Epidermal melanocyte (primary cell): Measurements from ENCODE around the gene ENAH.
A peak's percentile ranks its signal among the peaks of the same experiment; 100 is the strongest.
"Not testable (repeated sequence)": the region's sequence is repeated elsewhere in the genome, so short reads cannot be mapped to it uniquely, and the experiment has no call there.

ENCODE experiments used
- DNase-seq: peaks from one replicate; pipeline ENCODE4 v3.0.0; 2011; ENCODE audit warnings: low spot score; ENCODE audit not compliant: insufficient read length

The ENAH gene

GRCh38 chr1:225677350-225678124 is 24.6 kb upstream of the ENAH start:
- no peak for DNase-seq

GRCh38 chr1:225674381-225674780 is 21.5 kb upstream of the ENAH start:
- no peak for DNase-seq

DNA sequence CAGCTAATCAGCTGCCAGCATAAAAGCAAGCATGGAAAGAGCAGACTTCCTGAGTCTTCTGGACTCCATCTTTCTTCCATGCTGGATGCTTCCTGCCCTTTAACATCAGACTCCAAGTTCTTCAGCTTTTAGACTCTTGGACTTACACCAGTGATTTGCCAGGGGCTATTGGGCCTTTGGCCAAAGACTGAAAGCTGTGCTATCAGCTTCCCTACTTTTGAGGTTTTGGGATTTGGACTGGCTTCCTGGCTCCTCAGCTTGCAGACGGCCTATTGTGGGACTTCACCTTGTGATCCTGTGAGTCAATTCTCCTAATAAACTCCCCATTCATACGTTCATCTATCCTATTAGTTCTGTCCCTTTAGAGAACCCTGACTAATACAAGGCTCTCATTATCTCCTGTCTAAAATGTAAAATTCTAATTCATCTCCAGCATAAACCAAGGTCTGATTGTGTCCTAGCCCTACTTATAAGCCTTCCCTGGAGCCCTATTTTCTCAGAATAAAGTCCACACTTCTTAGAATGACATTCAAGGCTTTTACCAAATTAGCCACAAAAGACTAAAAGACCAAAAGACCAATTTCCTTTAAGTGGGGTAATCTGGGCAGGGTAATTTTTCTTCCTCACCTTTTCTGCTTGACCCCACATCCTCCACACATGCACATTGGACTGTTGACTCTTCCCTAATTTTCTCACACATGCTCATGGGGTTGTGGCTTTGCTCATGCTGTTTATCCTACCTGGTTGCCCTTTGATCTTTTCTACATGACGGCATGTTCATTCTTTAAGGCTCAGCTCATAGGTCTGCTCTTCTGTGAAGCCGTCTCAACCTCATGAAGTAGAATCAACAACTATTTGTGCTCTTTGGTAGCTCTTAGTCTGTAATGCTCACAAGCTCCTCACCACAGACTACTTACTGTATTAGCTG is 18.1 kb upstream of the ENAH start:
- DNase-seq, result no peak

- DNase-seq, result no peak
These were observed 17.4 kb upstream of the ENAH start for GRCh38 chr1:225670356-225670755.

- no peak for DNase-seq
These were observed 15.3 kb upstream of the ENAH start for GRCh38 chr1:225668222-225668621.

GRCh38 chr1:225667362-225667761 is 14.4 kb upstream of the ENAH start:
- DNase-seq, result no peak

DNA sequence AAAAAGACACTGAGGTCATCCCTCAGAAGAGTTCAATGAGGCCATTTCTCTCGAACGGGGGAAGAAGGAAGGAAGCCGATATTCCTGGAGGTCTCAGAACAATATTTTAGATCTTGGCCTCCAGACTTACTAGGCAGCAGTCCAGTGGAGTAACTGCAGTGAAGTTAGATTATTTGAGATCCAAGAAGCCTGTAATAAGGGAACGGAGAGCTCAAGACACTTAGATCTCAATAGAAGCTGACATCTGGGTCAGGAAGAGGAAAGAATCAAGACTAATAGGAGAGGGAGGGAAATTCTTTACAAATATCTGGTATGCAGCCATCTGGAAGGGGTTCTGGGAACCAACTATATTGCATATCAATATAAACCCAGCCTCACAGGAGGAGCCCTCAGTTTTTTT is 13.6 kb upstream of the ENAH start:
- DNase-seq, result no peak

DNA sequence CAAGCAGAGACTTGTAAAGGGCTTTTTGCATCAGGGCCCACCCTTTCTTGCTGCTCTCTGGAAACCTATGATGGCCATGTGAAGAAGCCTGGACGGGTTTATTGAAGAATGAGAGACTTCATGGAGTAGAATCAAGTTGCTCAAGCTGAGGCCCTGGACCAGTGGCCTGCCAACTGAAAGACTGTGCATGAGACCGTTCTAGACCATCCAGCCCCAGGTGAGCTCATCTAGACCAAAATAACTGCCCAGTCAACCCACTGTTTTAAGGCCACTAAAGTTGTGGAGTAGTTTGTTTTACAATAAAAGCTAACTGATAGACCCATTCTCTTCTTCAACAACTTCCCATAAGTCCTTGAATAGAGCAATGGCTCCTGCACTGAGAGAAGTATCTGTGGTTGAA is 11.8 kb upstream of the ENAH start:
- DNase-seq, result no peak

- DNase-seq, result no peak
These were observed 9.2 kb upstream of the ENAH start for GRCh38 chr1:225662155-225662554.

- DNase-seq, result no peak
These were observed 7.6 kb upstream of the ENAH start for GRCh38 chr1:225660544-225660946.

GRCh38 chr1:225658041-225658440 is 5.1 kb upstream of the ENAH start:
- DNase-seq, result no peak

GRCh38 chr1:225657462-225657989 is 4.6 kb upstream of the ENAH start:
- DNase-seq, result no peak

DNA sequence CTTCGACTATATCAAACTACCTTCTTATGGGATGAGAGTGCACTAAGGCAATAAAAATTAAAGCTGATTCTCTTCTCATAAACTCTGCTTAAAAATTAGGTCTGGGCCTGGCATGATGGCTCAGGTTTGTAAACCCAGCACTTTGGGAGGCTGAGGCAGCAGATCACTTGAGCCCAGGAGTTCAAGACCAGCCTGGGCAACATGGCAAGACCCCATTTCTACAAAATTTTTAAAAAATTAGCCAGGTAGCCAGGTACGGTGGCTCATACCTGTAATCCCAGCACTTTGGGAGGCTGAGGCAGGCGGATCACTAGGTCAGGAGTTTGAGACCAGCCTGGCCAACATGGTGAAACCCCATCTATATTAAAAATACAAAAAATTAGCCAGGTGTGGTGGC is 3.3 kb upstream of the ENAH start:
- DNase-seq, result not testable (repeated sequence)

- peak; percentile 54 for DNase-seq
These were observed 2.8 kb upstream of the ENAH start for GRCh38 chr1:225655509-225656258.

DNA sequence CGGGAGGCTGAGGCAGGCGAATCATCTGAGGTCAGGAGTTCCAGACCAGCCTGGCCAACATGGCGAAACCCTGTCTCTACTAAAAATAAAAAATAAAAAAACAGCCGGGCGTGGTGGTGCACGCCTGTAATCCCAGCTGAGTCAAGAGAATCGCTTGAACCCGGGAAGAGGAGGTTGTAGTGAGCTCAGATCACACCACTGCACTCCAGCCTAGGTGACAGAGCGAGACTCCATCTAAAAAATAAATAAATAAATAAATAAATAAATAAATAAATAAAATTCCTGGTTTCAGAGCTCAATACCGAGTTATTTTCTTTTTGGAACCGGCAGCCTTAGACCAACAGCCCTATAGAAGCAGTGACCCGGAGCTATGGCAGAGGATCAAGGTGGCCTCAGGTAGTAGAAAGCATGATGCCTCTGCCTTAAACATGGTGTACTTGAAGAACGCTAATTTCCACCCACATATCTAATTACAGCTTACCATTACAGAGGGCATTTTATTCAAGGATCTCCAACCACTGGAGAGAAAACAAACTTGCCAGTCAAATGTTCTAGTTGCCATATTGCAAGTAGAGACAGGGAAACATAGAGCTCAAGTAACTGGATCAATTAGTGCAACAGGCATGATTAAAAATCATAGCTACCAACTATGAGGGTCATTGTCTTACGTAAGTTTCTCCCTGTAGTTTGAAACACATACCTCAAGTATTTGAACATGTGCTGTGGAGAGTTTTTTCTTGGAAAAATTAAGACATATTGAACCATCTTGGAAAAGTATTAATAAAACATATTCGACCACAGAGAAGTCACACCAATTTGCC is 2.0 kb upstream of the ENAH start:
- DNase-seq, result no peak

- no peak for DNase-seq
These were observed 1.3 kb upstream of the ENAH start for GRCh38 chr1:225654277-225654597.

- DNase-seq, result no peak
These were observed 747 bp upstream of the ENAH start for GRCh38 chr1:225653463-225654276.

GRCh38 chr1:225651872-225652728 is 823 bp downstream of the ENAH start:
- no peak for DNase-seq

GRCh38 chr1:225651376-225651871 is 1.5 kb downstream of the ENAH start:
- DNase-seq, result no peak
